Ovary (tissue), 3 donors: ENCODE measurements around the gene LYRM9.

Source experiments
- CTCF ChIP-seq, 3 donors: fragments of 450-650 bp in 2 of 3; fragments of 200-600 bp in 1 of 3; IDR thresholded peaks; one replicate each; pipeline versions ENCODE4 v1.5.1 to v1.8.0; 2016 to 2022; ENCODE audit warnings: antibody characterized with exemption in 3 of 3, mild to moderate bottlenecking in 1 of 3
- POLR2A ChIP-seq: fragments of 450-650 bp; IDR thresholded peaks from one replicate; pipeline ENCODE4 v1.6.1; 2017; ENCODE audit warnings: antibody characterized with exemption, mild to moderate bottlenecking, moderate library complexity
- donor health status: DM: no; HTN: no; CAD: no.

- no peak for TF ChIP-seq CTCF (IDR thresholded peaks at IDR 0.05)
- no peak for TF ChIP-seq POLR2A
Observed at GRCh38 chr17:27899525-27899924, 6.4 kb upstream of the LYRM9 start.
